Measurements from ENCODE around the gene LSM12. TPM values are rescaled to one million over a fixed set of nuclear protein-coding genes. Genes with fewer than 3 reads are reported as not detected.
"Not testable (repeated sequence)": the region's sequence is repeated elsewhere in the genome, so short reads cannot be mapped to it uniquely, and the experiment has no call there.

Gene LSM12
- total and polyA plus RNA-seq, 7 donors = 39.6 to 65.9 (median 47.9) TPM

DNA sequence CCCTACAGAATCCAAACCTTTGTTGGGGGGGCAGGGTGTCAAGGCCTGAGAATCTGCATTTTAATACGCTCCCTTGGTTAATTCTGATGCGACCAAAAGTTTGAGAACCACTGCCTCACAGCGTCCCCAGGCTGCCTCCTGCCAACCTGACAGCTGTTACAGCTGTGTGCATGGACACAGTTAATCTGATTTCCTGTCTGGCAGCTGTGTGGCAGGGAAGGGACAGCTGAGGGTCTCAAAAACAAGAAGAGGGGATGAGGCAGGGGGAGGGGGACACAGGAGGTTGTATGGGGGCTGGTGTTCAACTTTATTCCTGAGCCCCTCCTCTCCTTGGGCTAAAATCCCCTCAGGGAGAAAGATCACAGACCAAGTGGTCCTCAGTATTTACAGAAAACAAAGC, 39.5 kb upstream of the LSM12 start:
- peaks cover 97% of the 10 kb centered on the region for H3K4me1 ChIP-seq
- 12 to 29% (median 17%) methylated on average over 3 of the region's 3 CpGs for WGBS, 3 donors
- peak overlapping the region; percentile 96 for H3K27ac ChIP-seq
- no peak for ATAC-seq
- no peak overlapping the region for H3K4me3 ChIP-seq
- no peaks in the 10 kb centered on the region for H3K27me3 ChIP-seq (ENCODE audit: insufficient read depth in 3 of 3, low read length in 2 of 3)
- no peaks in the 10 kb centered on the region for H3K9me3 ChIP-seq
- intact Hi-C loops (cut with DNase I) = loop anchor here in 1 of 2 donors (5.0 kb wide), 1 partner anchor 34 kb away; the partner anchor contains the start of gene G6PC3
- TF ChIP-seq, protein P1, sequence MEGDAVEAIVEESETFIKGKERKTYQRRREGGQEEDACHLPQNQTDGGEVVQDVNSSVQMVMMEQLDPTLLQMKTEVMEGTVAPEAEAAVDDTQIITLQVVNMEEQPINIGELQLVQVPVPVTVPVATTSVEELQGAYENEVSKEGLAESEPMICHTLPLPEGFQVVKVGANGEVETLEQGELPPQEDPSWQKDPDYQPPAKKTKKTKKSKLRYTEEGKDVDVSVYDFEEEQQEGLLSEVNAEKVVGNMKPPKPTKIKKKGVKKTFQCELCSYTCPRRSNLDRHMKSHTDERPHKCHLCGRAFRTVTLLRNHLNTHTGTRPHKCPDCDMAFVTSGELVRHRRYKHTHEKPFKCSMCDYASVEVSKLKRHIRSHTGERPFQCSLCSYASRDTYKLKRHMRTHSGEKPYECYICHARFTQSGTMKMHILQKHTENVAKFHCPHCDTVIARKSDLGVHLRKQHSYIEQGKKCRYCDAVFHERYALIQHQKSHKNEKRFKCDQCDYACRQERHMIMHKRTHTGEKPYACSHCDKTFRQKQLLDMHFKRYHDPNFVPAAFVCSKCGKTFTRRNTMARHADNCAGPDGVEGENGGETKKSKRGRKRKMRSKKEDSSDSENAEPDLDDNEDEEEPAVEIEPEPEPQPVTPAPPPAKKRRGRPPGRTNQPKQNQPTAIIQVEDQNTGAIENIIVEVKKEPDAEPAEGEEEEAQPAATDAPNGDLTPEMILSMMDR (IDR thresholded peaks at IDR 0.05) = no peak
- peaks cover 0 to 6% of the 10 kb centered on the region in 2 donors for H3K36me3 ChIP-seq (ENCODE audit: insufficient read depth in 1 of 2, low read depth in 1 of 2)
- DNase-seq = no peak

DNA sequence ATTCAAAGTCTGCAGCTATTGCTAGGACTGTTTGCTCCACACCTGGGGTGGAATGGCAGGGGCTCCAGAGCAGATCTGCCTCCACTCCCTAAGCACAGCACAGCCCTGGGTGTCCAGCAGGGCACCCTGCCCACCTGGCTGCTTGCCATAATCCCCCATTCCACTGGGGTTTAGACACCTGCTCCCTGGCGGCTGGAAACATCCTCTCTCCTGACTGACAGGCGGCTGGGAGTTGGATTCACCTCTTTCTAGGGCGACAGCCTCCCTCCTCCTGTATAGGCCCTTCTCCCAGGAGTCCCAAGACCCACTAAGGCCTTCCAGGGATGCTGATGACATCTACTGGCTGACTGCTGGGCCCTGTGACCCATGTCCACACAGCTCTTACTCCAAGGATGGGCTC, 39.0 kb upstream of the LSM12 start:
- Histone ChIP-seq H3K36me3 (ENCODE audit: insufficient read depth in 1 of 2, low read depth in 1 of 2) (peaks cover 0 to 6% of the 10 kb centered on the region in 2 donors), H3K4me3 (no peak overlapping the region), H3K27me3 (ENCODE audit: insufficient read depth in 3 of 3, low read length in 2 of 3) (no peaks in the 10 kb centered on the region), H3K27ac (peak overlapping the region; percentile 96), H3K4me1 (peaks cover 96% of the 10 kb centered on the region), H3K9me3 (no peaks in the 10 kb centered on the region)
- peak in 3 of 4 donors; percentile 13 to 14 (median 13) for ATAC-seq
- intact Hi-C loops (cut with DNase I) = loop anchor here in 1 of 2 donors (5.0 kb wide), 1 partner anchor 33 kb away; the partner anchor contains the start of gene G6PC3
- WGBS, 3 donors = 22 to 24% (median 23%) methylated on average over 3 of the region's 3 CpGs
- peak in 1 of 2 donors; percentile 77 for DNase-seq
- TF ChIP-seq, protein P1 (IDR thresholded peaks at IDR 0.05) = no peak

DNA sequence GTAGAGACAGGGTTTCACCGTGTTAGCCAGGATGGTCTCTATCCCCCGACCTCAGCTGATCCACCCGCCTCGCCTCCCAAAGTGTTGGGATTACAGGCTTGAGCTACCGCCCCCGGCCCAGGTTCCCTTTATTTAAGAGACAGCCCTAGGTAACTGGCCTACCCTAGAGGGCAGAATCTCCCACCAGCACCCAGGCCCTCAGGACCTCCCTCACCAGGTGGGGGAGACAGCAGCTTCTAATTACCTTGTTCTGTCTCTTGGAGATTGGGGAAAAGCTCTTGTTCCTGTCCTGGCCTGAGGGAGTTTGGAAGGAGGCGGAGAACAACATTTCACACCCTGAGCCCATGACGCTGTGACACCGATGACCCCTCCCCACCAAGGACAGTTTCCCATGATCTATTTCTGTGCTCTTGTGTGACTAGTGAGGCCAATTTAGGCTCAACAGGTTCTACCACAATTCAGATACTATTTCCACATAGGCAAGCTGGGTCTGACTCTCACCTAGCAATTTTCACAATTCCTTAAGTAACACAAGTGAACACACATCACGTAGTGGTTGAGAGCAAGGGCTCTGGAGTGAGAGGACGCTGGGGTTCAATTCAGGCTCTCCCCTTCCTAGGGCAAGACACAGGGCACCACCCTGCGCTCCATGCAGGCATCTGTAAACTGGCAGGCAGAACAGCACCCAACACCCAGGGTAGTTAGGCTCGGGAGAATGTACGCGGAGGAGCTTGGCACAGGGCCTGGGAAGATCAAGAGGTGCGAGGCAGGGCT, 36.6 kb upstream of the LSM12 start:
- DNase-seq (peak in 1 of 2 donors; percentile 73), ATAC-seq (peak; percentile 70 to 81 (median 76))
- no peaks in the 10 kb centered on the region for H3K9me3 ChIP-seq
- peak overlapping the region; percentile 84 for H3K27ac ChIP-seq
- H3K4me1 ChIP-seq = peaks cover 94% of the 10 kb centered on the region
- WGBS, 3 donors = 46 to 58% (median 51%) methylated on average over 16 of the region's 16 CpGs
- peaks cover 0 to 6% of the 10 kb centered on the region in 2 donors for H3K36me3 ChIP-seq (ENCODE audit: insufficient read depth in 1 of 2, low read depth in 1 of 2)
- no peaks in the 10 kb centered on the region for H3K27me3 ChIP-seq (ENCODE audit: insufficient read depth in 3 of 3, low read length in 2 of 3)
- no peak overlapping the region for H3K4me3 ChIP-seq
- TF ChIP-seq, protein P1 (IDR thresholded peaks at IDR 0.05) = no peak
- intact Hi-C loops (cut with DNase I) = no loop called here

DNA sequence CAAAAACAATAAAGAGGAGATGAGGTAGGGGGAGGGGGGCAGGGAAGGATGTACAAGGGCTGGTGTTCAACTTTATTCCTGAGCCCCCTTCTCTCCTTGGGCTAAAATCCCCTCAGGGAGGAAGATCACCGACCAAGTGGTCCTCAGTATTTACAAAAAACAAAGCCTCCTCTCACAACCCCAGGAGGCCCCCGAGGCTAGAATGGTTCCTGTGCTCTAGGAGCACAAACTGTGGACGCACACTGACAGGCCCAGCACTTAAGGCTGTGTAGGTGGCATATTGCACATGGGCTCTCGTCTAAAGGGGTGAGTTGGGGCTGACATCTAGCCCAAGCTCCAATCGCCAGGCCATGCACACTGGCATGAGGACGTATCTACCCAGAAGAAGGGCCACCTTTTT, 35.4 kb upstream of the LSM12 start:
- Histone ChIP-seq H3K4me1 (peaks cover 94% of the 10 kb centered on the region), H3K27ac (peak overlapping the region; percentile 84)
- H3K9me3 ChIP-seq; DNase-seq; H3K27me3 ChIP-seq (ENCODE audit: insufficient read depth in 3 of 3, low read length in 2 of 3); ATAC-seq; H3K4me3 ChIP-seq; H3K36me3 ChIP-seq (ENCODE audit: insufficient read depth in 1 of 2, low read depth in 1 of 2); intact Hi-C loops (cut with DNase I): not testable (repeated sequence)
- WGBS, 3 donors = 58 to 83% (median 60%) methylated on average over 6 of the region's 6 CpGs

DNA sequence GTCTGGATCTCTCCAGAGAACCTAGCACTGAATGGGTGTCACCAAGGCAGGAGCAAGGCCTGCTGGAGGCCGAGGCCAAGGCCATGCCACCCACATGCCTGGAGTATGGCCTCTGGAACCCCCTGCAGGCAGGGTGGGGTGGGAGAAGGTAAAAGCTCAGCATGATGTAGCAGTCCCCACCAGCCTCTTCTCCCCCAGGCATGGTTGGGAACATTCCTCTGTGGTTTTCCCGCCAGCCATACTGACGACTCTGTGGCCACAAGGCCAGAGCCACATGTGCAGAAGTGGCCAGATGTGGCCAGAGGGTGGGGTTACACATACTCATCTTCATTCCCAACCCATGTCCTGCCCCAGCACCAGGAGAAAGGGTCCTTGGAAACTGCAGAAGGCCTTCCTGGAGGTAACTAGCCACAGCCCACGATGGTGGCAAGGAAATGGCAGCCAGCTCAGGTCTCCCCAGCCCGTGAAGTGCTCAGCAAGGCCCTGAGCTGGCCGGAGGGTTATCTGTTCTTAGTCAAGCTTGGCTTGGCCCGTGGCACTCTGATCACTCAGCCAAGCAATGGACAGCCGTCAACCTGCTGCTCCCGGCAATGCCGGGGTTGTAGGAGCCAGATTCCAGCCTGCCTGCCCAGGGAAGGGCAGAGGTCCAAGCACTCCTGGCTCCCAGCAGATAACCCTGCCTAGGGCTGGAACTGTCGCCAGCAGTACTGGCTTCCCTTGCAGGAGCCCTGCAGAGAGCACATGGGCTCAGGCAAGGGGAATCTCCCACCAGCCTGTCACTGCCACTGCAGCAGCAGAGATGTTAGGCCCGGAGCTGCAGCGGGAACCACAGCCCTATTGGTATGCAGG, 30.9 kb upstream of the LSM12 start:
- ATAC-seq (peak; percentile 78 to 83 (median 82)), DNase-seq (peak; percentile 71 to 91)
- H3K4me3 ChIP-seq = no peak overlapping the region
- peaks cover 70% of the 10 kb centered on the region for H3K4me1 ChIP-seq
- no peaks in the 10 kb centered on the region for H3K9me3 ChIP-seq
- H3K27me3 ChIP-seq (ENCODE audit: insufficient read depth in 3 of 3, low read length in 2 of 3) = no peaks in the 10 kb centered on the region
- TF ChIP-seq, protein P1 (IDR thresholded peaks at IDR 0.05) = no peak
- peaks cover 0 to 17% of the 10 kb centered on the region in 2 donors for H3K36me3 ChIP-seq (ENCODE audit: insufficient read depth in 1 of 2, low read depth in 1 of 2)
- peak overlapping the region; percentile 92 for H3K27ac ChIP-seq
- intact Hi-C loops (cut with DNase I) = no loop called here
- 17 to 24% (median 22%) methylated on average over 12 to 13 of the region's 13 CpGs for WGBS, 3 donors

Measured in psoas muscle (tissue), 8 donors.